H9 (cell line): ENCODE results near the gene C18orf54. TPM values are rescaled to one million over a fixed set of nuclear protein-coding genes. Genes with fewer than 3 reads are reported as not detected.

ENCODE experiments used
- DNase-seq: peaks from one replicate; pipeline ENCODE4 v3.0.0-alpha.2; 2017
- H2AFZ ChIP-seq: one replicate; pipeline ENCODE4 v1.6.1; 2013; ENCODE audit warnings: mild to moderate bottlenecking, low read length, control low read depth, moderate library complexity
- H2AK5ac ChIP-seq: 2 replicates; pipeline ENCODE4 v1.6.1; 2013; ENCODE audit warnings: low read length, control low read depth, mixed read lengths; ENCODE audit not compliant: insufficient read length
- H2BK120ac ChIP-seq: one replicate; pipeline ENCODE4 v1.6.1; 2013; ENCODE audit warnings: low read depth, mild to moderate bottlenecking, low read length, control low read depth, inconsistent platforms; ENCODE audit not compliant: poor library complexity, severe bottlenecking
- H2BK12ac ChIP-seq: 2 replicates; pipeline ENCODE4 v1.6.1; 2013; ENCODE audit warnings: low read length, control low read depth, mixed read lengths, low read depth; ENCODE audit not compliant: insufficient read length
- H2BK15ac ChIP-seq: 2 replicates; pipeline ENCODE4 v1.6.1; 2013; ENCODE audit warnings: low read depth, low read length, control low read depth
- H2BK20ac ChIP-seq: one replicate; pipeline ENCODE4 v1.6.1; 2013; ENCODE audit warnings: low read depth, mild to moderate bottlenecking, low read length, control low read depth, inconsistent platforms; ENCODE audit not compliant: poor library complexity, severe bottlenecking
- H2BK5ac ChIP-seq: 2 replicates; pipeline ENCODE4 v1.6.1; 2013; ENCODE audit warnings: low read length, control low read depth, mixed read lengths; ENCODE audit not compliant: insufficient read length
- H3K14ac ChIP-seq: 2 replicates; pipeline ENCODE4 v1.6.1; 2013; ENCODE audit warnings: low read length, control low read depth; ENCODE audit not compliant: insufficient read depth
- H3K18ac ChIP-seq: 2 replicates; pipeline ENCODE4 v1.6.1; 2013; ENCODE audit warnings: low read depth, mild to moderate bottlenecking, mixed read lengths, low read length, control low read depth; ENCODE audit not compliant: insufficient read length
- H3K23ac ChIP-seq: 2 replicates; pipeline ENCODE4 v1.6.1; 2013; ENCODE audit warnings: low read length, control low read depth, mixed read lengths, low read depth; ENCODE audit not compliant: insufficient read length
- H3K23me2 ChIP-seq: 2 replicates; pipeline ENCODE4 v1.6.1; 2013; ENCODE audit warnings: low read depth, mild to moderate bottlenecking, mixed read lengths, low read length, control low read depth; ENCODE audit not compliant: insufficient read length, poor library complexity, severe bottlenecking
- H3K27ac ChIP-seq: 2 replicates; pipeline ENCODE4 v1.5.1; 2013; ENCODE audit warnings: low read length, control low read depth, mixed read lengths, low read depth; ENCODE audit not compliant: insufficient read length
- H3K27me3 ChIP-seq: 2 replicates; pipeline ENCODE4 v1.6.1; 2013; ENCODE audit warnings: low read length, control low read depth, inconsistent platforms; ENCODE audit not compliant: insufficient read depth
- H3K4ac ChIP-seq: 2 replicates; pipeline ENCODE4 v1.6.1; 2013; ENCODE audit warnings: low read depth, mild to moderate bottlenecking, control low read depth, inconsistent platforms, low read length, moderate library complexity
- H3K4me1 ChIP-seq: 2 replicates; pipeline ENCODE4 v1.6.1; 2013; ENCODE audit warnings: low read length, control low read depth, inconsistent platforms; ENCODE audit not compliant: insufficient read depth
- H3K4me2 ChIP-seq: 2 replicates; pipeline ENCODE4 v1.6.1; 2013; ENCODE audit warnings: low read length, control low read depth, mixed read lengths; ENCODE audit not compliant: insufficient read length, insufficient read depth
- H3K56ac ChIP-seq: 2 replicates; pipeline ENCODE4 v1.6.1; 2013; ENCODE audit warnings: low read depth, mild to moderate bottlenecking, mixed read lengths, low read length, control low read depth; ENCODE audit not compliant: insufficient read length
- H3K79me1 ChIP-seq: 2 replicates; pipeline ENCODE4 v1.6.1; 2013; ENCODE audit warnings: low read depth, mild to moderate bottlenecking, moderate library complexity, low read length, control low read depth, inconsistent platforms; ENCODE audit not compliant: insufficient read depth, poor library complexity, severe bottlenecking
- H3K79me2 ChIP-seq: 2 replicates; pipeline ENCODE4 v1.6.1; 2013; ENCODE audit warnings: low read length, control low read depth, inconsistent platforms; ENCODE audit not compliant: insufficient read depth
- H3K9ac ChIP-seq: 2 replicates; pipeline ENCODE4 v1.6.1; 2013; ENCODE audit warnings: low read length, control low read depth, mixed read lengths; ENCODE audit not compliant: insufficient read length; ENCODE audit errors: extremely low read depth
- H3K9me3 ChIP-seq: one replicate; pipeline ENCODE4 v1.6.1; 2013; ENCODE audit warnings: low read depth, low read length, inconsistent platforms; ENCODE audit not compliant: control insufficient read depth
- H3T11ph ChIP-seq: one replicate; pipeline ENCODE4 v1.6.1; 2013; ENCODE audit warnings: mild to moderate bottlenecking, low read length, control low read depth, inconsistent platforms
- H4K20me1 ChIP-seq: one replicate; pipeline ENCODE4 v1.6.1; 2013; ENCODE audit not compliant: control insufficient read depth, insufficient read length, insufficient read depth
- H4K5ac ChIP-seq: 2 replicates; pipeline ENCODE4 v1.6.1; 2013; ENCODE audit warnings: low read depth, mild to moderate bottlenecking, mixed read lengths, low read length, control low read depth; ENCODE audit not compliant: insufficient read length
- H4K8ac ChIP-seq: replicated peaks from 2 replicates; pipeline ENCODE4 v1.6.1; 2013; ENCODE audit warnings: low read length, control low read depth, mixed read lengths, low read depth; ENCODE audit not compliant: insufficient read length
- H4K91ac ChIP-seq: 2 replicates; pipeline ENCODE4 v1.6.1; 2013; ENCODE audit warnings: low read depth, mild to moderate bottlenecking, moderate library complexity, mixed read lengths, low read length, control low read depth; ENCODE audit not compliant: insufficient read length
- H3K27ac Mint-ChIP-seq, 3 experiments: 2 replicates in 2 of 3; 3 replicates in 1 of 3; pipeline ENCODE4 v1.8.0; 2020 to 2021; ENCODE audit warnings: mixed read lengths in 3 of 3, mild to moderate bottlenecking in 1 of 3, moderate library complexity in 1 of 3
- H3K27me3 Mint-ChIP-seq: 2 replicates; pipeline ENCODE4 v1.8.0; 2021; ENCODE audit warnings: low read depth, mild to moderate bottlenecking, moderate library complexity, mixed read lengths
- H3K36me3 Mint-ChIP-seq, 3 experiments: 2 replicates in 2 of 3; 3 replicates in 1 of 3; pipeline ENCODE4 v1.8.0; 2020 to 2021; ENCODE audit warnings: low read depth in 3 of 3, mixed read lengths in 3 of 3; ENCODE audit not compliant: insufficient read depth in 1 of 3
- H3K4me1 Mint-ChIP-seq, 2 experiments: 2 replicates each; pipeline ENCODE4 v1.8.0; 2020; ENCODE audit warnings: mixed read lengths in 2 of 2
- H3K4me3 Mint-ChIP-seq, 2 experiments: 2 replicates in 1 of 2; 3 replicates in 1 of 2; pipeline ENCODE4 v1.8.0; 2020 to 2021; ENCODE audit warnings: mild to moderate bottlenecking in 2 of 2, mixed read lengths in 2 of 2, moderate library complexity in 1 of 2
- H3K9me3 Mint-ChIP-seq, 2 experiments: 2 replicates in 1 of 2; 3 replicates in 1 of 2; pipeline ENCODE4 v1.8.0; 2020; ENCODE audit warnings: mild to moderate bottlenecking in 2 of 2, mixed read lengths in 2 of 2, moderate library complexity in 1 of 2
- total RNA-seq: library from RNA; stranded (reverse); gene quantifications from 2 replicates; pipeline ENCODE4 v1.2.1, GENCODE V29; 2021
- TF ChIP-seq, protein P1 (sequence below): fragments of 200-600 bp; sonication (generic); conservative IDR thresholded peaks from 3 replicates; pipeline ENCODE4 v1.8.0; 2021; ENCODE audit warnings: antibody characterized with exemption, mild to moderate bottlenecking

Gene C18orf54
- total RNA-seq, 1 experiment from 2014 or later: 21.6 TPM

GRCh38 chr18:54323561-54323960 is 34.1 kb upstream of the C18orf54 start:
- H4K5ac ChIP-seq: no peak overlapping the region
- no peaks in the 10 kb centered on the region for H3K4me1 ChIP-seq
- H3T11ph ChIP-seq: no peak overlapping the region
- H3K14ac ChIP-seq: no peak overlapping the region
- Mint-ChIP-seq H3K9me3 (no peaks in the 10 kb centered on the region), H3K27me3 (no peaks in the 10 kb centered on the region), H3K36me3 (no peaks in the 10 kb centered on the region), H3K4me1 (peaks cover 11 to 17% of the 10 kb centered on the region in 2 experiments), H3K27ac (no peak overlapping the region; a peak in 1 of 7 replicates), H3K4me3 (no peak overlapping the region)
- no peak overlapping the region for H2BK20ac ChIP-seq
- no peak overlapping the region for H3K23ac ChIP-seq
- no peak overlapping the region for H2BK12ac ChIP-seq
- H2BK5ac ChIP-seq: no peak overlapping the region
- no peak overlapping the region for H2BK15ac ChIP-seq
- no peak overlapping the region for H4K91ac ChIP-seq
- TF ChIP-seq, protein P1, sequence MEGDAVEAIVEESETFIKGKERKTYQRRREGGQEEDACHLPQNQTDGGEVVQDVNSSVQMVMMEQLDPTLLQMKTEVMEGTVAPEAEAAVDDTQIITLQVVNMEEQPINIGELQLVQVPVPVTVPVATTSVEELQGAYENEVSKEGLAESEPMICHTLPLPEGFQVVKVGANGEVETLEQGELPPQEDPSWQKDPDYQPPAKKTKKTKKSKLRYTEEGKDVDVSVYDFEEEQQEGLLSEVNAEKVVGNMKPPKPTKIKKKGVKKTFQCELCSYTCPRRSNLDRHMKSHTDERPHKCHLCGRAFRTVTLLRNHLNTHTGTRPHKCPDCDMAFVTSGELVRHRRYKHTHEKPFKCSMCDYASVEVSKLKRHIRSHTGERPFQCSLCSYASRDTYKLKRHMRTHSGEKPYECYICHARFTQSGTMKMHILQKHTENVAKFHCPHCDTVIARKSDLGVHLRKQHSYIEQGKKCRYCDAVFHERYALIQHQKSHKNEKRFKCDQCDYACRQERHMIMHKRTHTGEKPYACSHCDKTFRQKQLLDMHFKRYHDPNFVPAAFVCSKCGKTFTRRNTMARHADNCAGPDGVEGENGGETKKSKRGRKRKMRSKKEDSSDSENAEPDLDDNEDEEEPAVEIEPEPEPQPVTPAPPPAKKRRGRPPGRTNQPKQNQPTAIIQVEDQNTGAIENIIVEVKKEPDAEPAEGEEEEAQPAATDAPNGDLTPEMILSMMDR: no peak
- no peak overlapping the region for H4K8ac ChIP-seq
- no peaks in the 10 kb centered on the region for H3K23me2 ChIP-seq
- no peak overlapping the region for H3K4ac ChIP-seq
- no peak overlapping the region for H2BK120ac ChIP-seq
- no peak overlapping the region for H3K4me2 ChIP-seq
- no peak overlapping the region for H3K18ac ChIP-seq
- H3K9me3 ChIP-seq: no peaks in the 10 kb centered on the region
- H3K27ac ChIP-seq: no peak overlapping the region
- no peaks in the 10 kb centered on the region for H4K20me1 ChIP-seq
- H3K27me3 ChIP-seq: no peaks in the 10 kb centered on the region
- DNase-seq: no peak
- no peaks in the 10 kb centered on the region for H3K79me1 ChIP-seq
- H3K79me2 ChIP-seq: no peaks in the 10 kb centered on the region
- no peak overlapping the region for H3K56ac ChIP-seq
- no peak overlapping the region for H2AK5ac ChIP-seq
- no peak overlapping the region for H3K9ac ChIP-seq
- H2AFZ ChIP-seq: no peak overlapping the region
